Measurements from ENCODE around the gene CENPP.

Gene CENPP

DNA sequence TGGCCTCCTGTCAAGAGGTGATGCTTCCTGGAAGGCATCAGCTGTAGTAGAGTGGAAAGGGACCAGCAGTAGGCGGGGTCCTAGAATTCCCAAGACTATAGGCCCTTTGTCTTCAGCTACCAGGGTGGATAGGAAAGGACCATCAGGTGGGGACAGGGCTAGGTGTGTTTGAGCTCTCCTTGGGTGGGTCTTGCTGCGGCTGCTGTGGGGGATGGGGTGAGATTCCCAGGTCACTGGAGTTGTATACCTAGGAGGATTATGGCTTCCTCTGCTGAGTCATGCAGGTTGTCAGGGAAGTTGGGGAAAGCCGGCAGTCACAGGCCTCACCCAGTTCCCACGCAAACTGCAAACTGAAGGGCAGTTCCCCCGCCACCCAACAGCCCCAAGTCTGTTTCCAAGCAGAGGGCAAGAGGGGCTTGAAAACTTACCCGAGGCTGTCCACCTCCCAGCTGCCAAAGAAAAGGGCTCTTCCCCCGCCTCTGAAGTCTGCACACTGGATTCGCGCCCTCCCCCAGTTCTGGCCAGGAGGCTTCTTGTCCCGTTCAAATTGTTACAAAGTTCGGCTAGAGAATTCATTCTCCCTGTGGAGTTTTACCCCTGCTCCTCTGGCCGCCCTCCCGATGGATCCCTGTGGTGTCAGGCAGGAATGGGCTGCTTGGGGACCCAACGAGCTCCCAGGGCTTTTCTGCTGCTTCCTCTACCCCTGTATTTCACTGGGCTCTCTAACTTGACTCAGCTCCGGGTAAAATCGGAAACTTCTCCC lies 233.0 kb downstream of the CENPP start:
- Histone ChIP-seq H3K27me3 (ENCODE audit: insufficient read depth, low read length) (no peaks in the 10 kb centered on the region), H3K79me2 (ENCODE audit: insufficient read depth, low read length) (no peaks in the 10 kb centered on the region), H3K27ac (ENCODE audit: low read depth, low read length, poor library complexity, severe bottlenecking) (no peak overlapping the region), H3K9ac (ENCODE audit: low read length) (no peak overlapping the region), H3F3A (ENCODE audit: insufficient read depth, low read length) (no peaks in the 10 kb centered on the region), H3K4me3 (ENCODE audit: low read depth, low read length, poor library complexity, severe bottlenecking) (no peak overlapping the region), H3K4me1 (ENCODE audit: insufficient read depth, low read length, severe bottlenecking) (no peaks in the 10 kb centered on the region), H4K20me1 (ENCODE audit: insufficient read depth, low read length) (no peaks in the 10 kb centered on the region), H3K9me3 (ENCODE audit: low read length) (no peaks in the 10 kb centered on the region), H3K4me2 (ENCODE audit: low read length) (no peak overlapping the region), H3K9me2 (ENCODE audit: low read depth, low read length) (no peaks in the 10 kb centered on the region), H3K36me3 (ENCODE audit: insufficient read depth, low read length) (no peaks in the 10 kb centered on the region), H2AFZ (ENCODE audit: low read length) (no peak overlapping the region)
- no peak for TF ChIP-seq EZH2 (IDR thresholded peaks at IDR 0.05; ENCODE audit: borderline replicate concordance, low read length)
- TF ChIP-seq, protein P1, sequence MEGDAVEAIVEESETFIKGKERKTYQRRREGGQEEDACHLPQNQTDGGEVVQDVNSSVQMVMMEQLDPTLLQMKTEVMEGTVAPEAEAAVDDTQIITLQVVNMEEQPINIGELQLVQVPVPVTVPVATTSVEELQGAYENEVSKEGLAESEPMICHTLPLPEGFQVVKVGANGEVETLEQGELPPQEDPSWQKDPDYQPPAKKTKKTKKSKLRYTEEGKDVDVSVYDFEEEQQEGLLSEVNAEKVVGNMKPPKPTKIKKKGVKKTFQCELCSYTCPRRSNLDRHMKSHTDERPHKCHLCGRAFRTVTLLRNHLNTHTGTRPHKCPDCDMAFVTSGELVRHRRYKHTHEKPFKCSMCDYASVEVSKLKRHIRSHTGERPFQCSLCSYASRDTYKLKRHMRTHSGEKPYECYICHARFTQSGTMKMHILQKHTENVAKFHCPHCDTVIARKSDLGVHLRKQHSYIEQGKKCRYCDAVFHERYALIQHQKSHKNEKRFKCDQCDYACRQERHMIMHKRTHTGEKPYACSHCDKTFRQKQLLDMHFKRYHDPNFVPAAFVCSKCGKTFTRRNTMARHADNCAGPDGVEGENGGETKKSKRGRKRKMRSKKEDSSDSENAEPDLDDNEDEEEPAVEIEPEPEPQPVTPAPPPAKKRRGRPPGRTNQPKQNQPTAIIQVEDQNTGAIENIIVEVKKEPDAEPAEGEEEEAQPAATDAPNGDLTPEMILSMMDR (IDR thresholded peaks at IDR 0.05; ENCODE audit: low read length), result no peak

DNA sequence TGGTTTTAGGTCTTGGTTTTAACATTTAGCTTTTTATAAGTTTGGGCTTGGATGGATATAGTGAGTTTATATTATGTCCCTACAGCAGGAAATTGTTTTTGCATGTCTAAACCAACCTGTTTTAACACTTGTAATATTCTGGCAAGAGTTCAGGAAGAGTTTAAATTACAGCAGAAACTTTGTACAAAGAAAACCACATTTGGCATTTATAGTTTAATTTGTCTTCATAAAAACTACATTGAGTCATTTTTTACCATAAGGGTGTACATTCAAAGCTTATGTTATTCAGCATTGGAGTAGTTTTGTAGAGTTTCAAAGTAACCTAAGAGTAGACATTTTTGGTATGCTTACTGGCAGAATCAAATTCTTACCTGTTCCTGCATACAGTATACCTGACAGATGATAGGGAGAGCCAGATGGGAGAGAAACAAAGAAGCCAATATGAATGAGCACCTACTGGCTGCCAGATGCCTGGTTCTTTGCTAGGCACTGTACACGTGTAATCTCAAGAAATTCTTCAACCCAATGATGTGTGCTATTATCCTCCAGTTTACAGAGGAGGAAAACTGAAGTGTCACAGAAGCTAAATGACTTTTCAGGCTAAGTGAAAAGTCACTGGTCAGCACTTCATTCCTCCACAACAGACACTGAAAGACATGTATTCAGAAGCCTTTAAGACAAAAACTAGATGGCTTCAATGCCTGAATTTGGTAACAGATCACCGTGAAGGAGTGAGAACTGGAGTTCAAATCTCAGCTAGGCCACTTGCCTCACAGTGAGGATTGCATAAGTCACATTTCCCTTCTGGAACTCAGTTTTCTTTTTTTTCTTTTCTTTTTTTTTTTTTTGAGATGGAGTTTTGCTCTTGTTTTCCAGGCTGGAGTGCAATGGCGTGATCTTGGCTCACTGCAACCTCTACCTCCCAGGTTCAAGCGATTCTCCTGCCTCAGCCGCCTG lies 235.9 kb downstream of the CENPP start:
- no peaks in the 10 kb centered on the region for H3K9me2 ChIP-seq (ENCODE audit: low read depth, low read length)
- no peaks in the 10 kb centered on the region for H3K79me2 ChIP-seq (ENCODE audit: insufficient read depth, low read length)
- H3F3A ChIP-seq (ENCODE audit: insufficient read depth, low read length), result no peaks in the 10 kb centered on the region
- no peak overlapping the region for H2AFZ ChIP-seq (ENCODE audit: low read length)
- no peak overlapping the region for H3K4me2 ChIP-seq (ENCODE audit: low read length)
- no peaks in the 10 kb centered on the region for H4K20me1 ChIP-seq (ENCODE audit: insufficient read depth, low read length)
- TF ChIP-seq, protein P1 (IDR thresholded peaks at IDR 0.05; ENCODE audit: low read length), result no peak
- no peak for TF ChIP-seq EZH2 (IDR thresholded peaks at IDR 0.05; ENCODE audit: borderline replicate concordance, low read length)
- H3K4me1 ChIP-seq (ENCODE audit: insufficient read depth, low read length, severe bottlenecking), result no peaks in the 10 kb centered on the region
- H3K9ac ChIP-seq (ENCODE audit: low read length), result no peak overlapping the region
- H3K27ac ChIP-seq (ENCODE audit: low read depth, low read length, poor library complexity, severe bottlenecking), result no peak overlapping the region
- no peak overlapping the region for H3K4me3 ChIP-seq (ENCODE audit: low read depth, low read length, poor library complexity, severe bottlenecking)
- peaks cover 2% of the 10 kb centered on the region; the same call in 1 of the 2 replicates for H3K9me3 ChIP-seq (ENCODE audit: low read length)
- H3K36me3 ChIP-seq (ENCODE audit: insufficient read depth, low read length), result no peaks in the 10 kb centered on the region
- no peaks in the 10 kb centered on the region for H3K27me3 ChIP-seq (ENCODE audit: insufficient read depth, low read length)

DNA sequence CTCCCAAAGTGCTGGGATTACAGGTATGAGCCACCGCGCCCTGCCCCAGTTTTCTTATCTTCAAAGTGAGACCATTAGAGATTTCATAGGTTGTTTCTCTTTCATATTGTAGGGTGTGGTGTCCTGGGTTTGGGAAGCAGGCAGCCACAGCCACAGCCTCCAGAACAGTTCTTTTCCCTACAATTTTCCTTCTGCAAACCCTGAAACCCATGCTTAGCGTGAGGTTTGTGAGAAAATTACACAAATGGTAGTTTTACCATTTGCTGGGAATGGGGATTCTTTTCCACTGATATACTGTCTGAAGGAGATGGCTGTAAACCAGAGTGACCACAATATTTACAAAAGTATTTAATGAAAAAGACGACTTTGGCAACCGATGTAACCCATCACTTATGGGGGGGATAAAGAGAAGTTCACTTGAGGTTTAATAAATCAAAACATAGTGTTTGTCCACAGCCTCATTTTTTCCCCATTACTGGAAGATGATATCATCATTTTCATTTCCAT lies 236.8 kb downstream of the CENPP start:
- Histone ChIP-seq H4K20me1 (ENCODE audit: insufficient read depth, low read length) (no peaks in the 10 kb centered on the region), H3K9me2 (ENCODE audit: low read depth, low read length) (no peaks in the 10 kb centered on the region), H3K36me3 (ENCODE audit: insufficient read depth, low read length) (no peaks in the 10 kb centered on the region), H3K4me1 (ENCODE audit: insufficient read depth, low read length, severe bottlenecking) (no peaks in the 10 kb centered on the region), H2AFZ (ENCODE audit: low read length) (no peak overlapping the region), H3K79me2 (ENCODE audit: insufficient read depth, low read length) (no peaks in the 10 kb centered on the region), H3F3A (ENCODE audit: insufficient read depth, low read length) (no peaks in the 10 kb centered on the region), H3K27ac (ENCODE audit: low read depth, low read length, poor library complexity, severe bottlenecking) (no peak overlapping the region), H3K4me2 (ENCODE audit: low read length) (no peak overlapping the region), H3K9ac (ENCODE audit: low read length) (no peak overlapping the region), H3K9me3 (ENCODE audit: low read length) (peaks cover 2% of the 10 kb centered on the region; the same call in 1 of the 2 replicates), H3K4me3 (ENCODE audit: low read depth, low read length, poor library complexity, severe bottlenecking) (no peak overlapping the region), H3K27me3 (ENCODE audit: insufficient read depth, low read length) (no peaks in the 10 kb centered on the region)
- TF ChIP-seq, protein P1 (IDR thresholded peaks at IDR 0.05; ENCODE audit: low read length), result no peak
- no peak for TF ChIP-seq EZH2 (IDR thresholded peaks at IDR 0.05; ENCODE audit: borderline replicate concordance, low read length)

Data from OCI-LY1 (cell line).